ENCODE results near the gene HAPLN1.

HAPLN1 gene

DNA sequence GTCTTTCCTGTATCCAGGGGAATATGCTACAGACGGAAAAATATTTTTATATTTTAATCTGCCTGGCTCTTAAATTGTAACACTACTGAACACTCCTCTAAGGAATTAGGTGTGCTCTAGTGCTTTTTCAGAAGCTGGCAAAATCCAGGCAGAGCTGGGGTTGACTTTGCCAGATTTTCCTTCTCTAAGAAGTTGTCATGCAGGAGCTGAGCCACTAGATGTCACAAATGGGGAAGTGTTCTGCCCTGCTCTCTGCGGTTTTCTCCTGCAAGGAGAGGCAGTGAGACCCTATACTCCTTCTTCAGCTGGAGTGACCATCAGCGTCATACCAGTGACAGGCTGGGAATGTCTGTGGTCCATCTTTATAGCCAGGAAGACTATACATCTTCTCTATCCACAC, 112.5 kb downstream of the HAPLN1 start:
- Histone ChIP-seq H2BK15ac (ENCODE audit: low read depth, poor library complexity, severe bottlenecking) (no peak overlapping the region), H4K8ac (ENCODE audit: low read length) (no peak overlapping the region), H2AFZ (ENCODE audit: low read depth, low read length) (no peak overlapping the region), H3K4ac (ENCODE audit: low read depth in 1 of 2, low read length in 2 of 2) (no peak overlapping the region), H3K27ac (ENCODE audit: low read length, poor library complexity, severe bottlenecking) (no peak overlapping the region), H3K27me3 (ENCODE audit: control insufficient read depth in 1 of 2, insufficient read depth in 1 of 2, low read length in 2 of 2) (no peaks in the 10 kb centered on the region), H4K91ac (ENCODE audit: low read length) (no peak overlapping the region), H3K9ac (ENCODE audit: low read length) (no peak overlapping the region), H3K4me2 (ENCODE audit: low read length, poor library complexity, severe bottlenecking) (no peak overlapping the region), H2BK5ac (ENCODE audit: low read depth, low read length, poor library complexity, severe bottlenecking) (no peak overlapping the region), H3K14ac (ENCODE audit: low read length in 2 of 2) (no peak overlapping the region), H3K36me3 (ENCODE audit: control insufficient read depth in 1 of 2, insufficient read depth in 2 of 2, low read depth in 1 of 2, low read length in 2 of 2) (no peaks in the 10 kb centered on the region), H3K18ac (ENCODE audit: low read depth in 1 of 2, low read length in 2 of 2) (no peak overlapping the region), H3K9me3 (ENCODE audit: control insufficient read depth, low read length) (peaks cover 9% of the 10 kb centered on the region), H3K4me1 (ENCODE audit: control insufficient read depth, insufficient read depth, low read depth, low read length) (no peaks in the 10 kb centered on the region), H2BK120ac (ENCODE audit: low read depth, low read length) (no peak overlapping the region), H3K23ac (ENCODE audit: low read length in 2 of 2) (no peak overlapping the region), H2AK5ac (ENCODE audit: low read length, severe bottlenecking) (no peak overlapping the region), H2BK12ac (ENCODE audit: low read length in 2 of 2) (no peak overlapping the region), H3K4me3 (ENCODE audit: insufficient read depth in 1 of 2, low read depth in 1 of 2, low read length in 2 of 2) (no peak overlapping the region), H3K79me1 (replicated peaks; ENCODE audit: low read length, poor library complexity, severe bottlenecking) (no peaks in the 10 kb centered on the region)
- peak; percentile 75 for DNase-seq
- WGBS, result 0% methylated on average over 1 of the region's 3 CpGs

DNA sequence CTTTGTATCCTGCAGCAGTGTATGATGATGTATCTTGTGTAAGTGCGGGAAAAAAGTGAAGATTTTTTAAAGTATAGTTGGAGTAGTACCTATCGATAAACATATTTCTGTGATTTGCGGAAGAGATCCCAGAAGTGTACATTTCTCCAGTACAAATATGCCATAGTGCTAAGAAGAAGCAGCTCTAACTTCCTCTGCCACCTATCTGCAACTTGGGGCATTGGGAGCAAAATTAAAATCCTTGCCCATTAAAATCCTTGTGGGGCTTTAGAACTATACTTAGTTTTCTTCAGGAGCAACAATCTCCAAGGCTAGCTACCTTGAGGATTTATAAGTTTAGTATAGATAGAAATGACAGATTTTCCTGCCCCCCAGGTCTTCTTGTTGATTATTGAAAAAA, 125.4 kb downstream of the HAPLN1 start:
- Histone ChIP-seq H4K91ac (ENCODE audit: low read length) (no peak overlapping the region), H3K4ac (ENCODE audit: low read depth in 1 of 2, low read length in 2 of 2) (no peak overlapping the region), H3K9me3 (ENCODE audit: control insufficient read depth, low read length) (no peaks in the 10 kb centered on the region), H3K4me3 (ENCODE audit: insufficient read depth in 1 of 2, low read depth in 1 of 2, low read length in 2 of 2) (no peak overlapping the region), H3K79me1 (replicated peaks; ENCODE audit: low read length, poor library complexity, severe bottlenecking) (no peaks in the 10 kb centered on the region), H2AK5ac (ENCODE audit: low read length, severe bottlenecking) (no peak overlapping the region), H3K4me1 (ENCODE audit: control insufficient read depth, insufficient read depth, low read depth, low read length) (no peaks in the 10 kb centered on the region), H3K23ac (ENCODE audit: low read length in 2 of 2) (no peak overlapping the region), H3K27me3 (ENCODE audit: control insufficient read depth in 1 of 2, insufficient read depth in 1 of 2, low read length in 2 of 2) (no peaks in the 10 kb centered on the region), H2BK12ac (ENCODE audit: low read length in 2 of 2) (no peak overlapping the region), H3K14ac (ENCODE audit: low read length in 2 of 2) (no peak overlapping the region), H3K27ac (ENCODE audit: low read length, poor library complexity, severe bottlenecking) (no peak overlapping the region), H2BK120ac (ENCODE audit: low read depth, low read length) (no peak overlapping the region), H2AFZ (ENCODE audit: low read depth, low read length) (no peak overlapping the region), H2BK15ac (ENCODE audit: low read depth, poor library complexity, severe bottlenecking) (no peak overlapping the region), H3K18ac (ENCODE audit: low read depth in 1 of 2, low read length in 2 of 2) (no peak overlapping the region), H3K4me2 (ENCODE audit: low read length, poor library complexity, severe bottlenecking) (no peak overlapping the region), H3K36me3 (ENCODE audit: control insufficient read depth in 1 of 2, insufficient read depth in 2 of 2, low read depth in 1 of 2, low read length in 2 of 2) (no peaks in the 10 kb centered on the region), H2BK5ac (ENCODE audit: low read depth, low read length, poor library complexity, severe bottlenecking) (no peak overlapping the region), H4K8ac (ENCODE audit: low read length) (no peak overlapping the region), H3K9ac (ENCODE audit: low read length) (no peak overlapping the region)
- 100% methylated on average over 1 of the region's 3 CpGs for WGBS
- DNase-seq, result no peak

DNA sequence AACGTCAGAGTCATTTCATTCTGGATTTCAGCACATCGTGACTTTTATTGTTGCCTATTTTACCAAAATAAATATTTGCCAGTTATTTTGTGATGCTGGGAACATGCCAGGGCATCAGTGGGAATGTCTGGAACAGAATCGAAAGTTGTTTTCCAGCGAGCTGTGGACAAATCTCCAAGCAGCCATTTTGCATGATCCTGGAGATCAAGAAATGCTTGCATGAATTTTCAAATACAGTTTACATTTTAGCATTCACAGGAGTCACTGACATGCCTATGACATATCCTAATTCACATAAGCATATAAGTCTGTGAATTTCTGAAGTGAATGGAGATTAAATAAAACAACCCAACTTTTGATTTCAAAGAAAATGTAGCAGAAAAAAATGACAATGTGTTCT, 129.7 kb downstream of the HAPLN1 start:
- H4K8ac ChIP-seq (ENCODE audit: low read length), result no peak overlapping the region
- no peak overlapping the region for H3K23ac ChIP-seq (ENCODE audit: low read length in 2 of 2)
- H3K36me3 ChIP-seq (ENCODE audit: control insufficient read depth in 1 of 2, insufficient read depth in 2 of 2, low read depth in 1 of 2, low read length in 2 of 2), result no peaks in the 10 kb centered on the region
- H2BK120ac ChIP-seq (ENCODE audit: low read depth, low read length), result no peak overlapping the region
- no peak overlapping the region for H2AK5ac ChIP-seq (ENCODE audit: low read length, severe bottlenecking)
- H2AFZ ChIP-seq (ENCODE audit: low read depth, low read length), result no peak overlapping the region
- H2BK5ac ChIP-seq (ENCODE audit: low read depth, low read length, poor library complexity, severe bottlenecking), result no peak overlapping the region
- DNase-seq, result no peak
- H3K9me3 ChIP-seq (ENCODE audit: control insufficient read depth, low read length), result no peaks in the 10 kb centered on the region
- H3K79me1 ChIP-seq (replicated peaks; ENCODE audit: low read length, poor library complexity, severe bottlenecking), result no peaks in the 10 kb centered on the region
- no peak overlapping the region for H3K4me2 ChIP-seq (ENCODE audit: low read length, poor library complexity, severe bottlenecking)
- no peak overlapping the region for H2BK15ac ChIP-seq (ENCODE audit: low read depth, poor library complexity, severe bottlenecking)
- no peak overlapping the region for H4K91ac ChIP-seq (ENCODE audit: low read length)
- no peak overlapping the region for H3K18ac ChIP-seq (ENCODE audit: low read depth in 1 of 2, low read length in 2 of 2)
- no peak overlapping the region for H3K14ac ChIP-seq (ENCODE audit: low read length in 2 of 2)
- H3K4me1 ChIP-seq (ENCODE audit: control insufficient read depth, insufficient read depth, low read depth, low read length), result no peaks in the 10 kb centered on the region
- no peaks in the 10 kb centered on the region for H3K27me3 ChIP-seq (ENCODE audit: control insufficient read depth in 1 of 2, insufficient read depth in 1 of 2, low read length in 2 of 2)
- H2BK12ac ChIP-seq (ENCODE audit: low read length in 2 of 2), result no peak overlapping the region
- 82% methylated on average over 2 of the region's 4 CpGs for WGBS
- H3K9ac ChIP-seq (ENCODE audit: low read length), result no peak overlapping the region
- H3K4me3 ChIP-seq (ENCODE audit: insufficient read depth in 1 of 2, low read depth in 1 of 2, low read length in 2 of 2), result peak overlapping the region in 1 of 2 experiments; percentile 31
- no peak overlapping the region for H3K27ac ChIP-seq (ENCODE audit: low read length, poor library complexity, severe bottlenecking)
- H3K4ac ChIP-seq (ENCODE audit: low read depth in 1 of 2, low read length in 2 of 2), result no peak overlapping the region

DNA sequence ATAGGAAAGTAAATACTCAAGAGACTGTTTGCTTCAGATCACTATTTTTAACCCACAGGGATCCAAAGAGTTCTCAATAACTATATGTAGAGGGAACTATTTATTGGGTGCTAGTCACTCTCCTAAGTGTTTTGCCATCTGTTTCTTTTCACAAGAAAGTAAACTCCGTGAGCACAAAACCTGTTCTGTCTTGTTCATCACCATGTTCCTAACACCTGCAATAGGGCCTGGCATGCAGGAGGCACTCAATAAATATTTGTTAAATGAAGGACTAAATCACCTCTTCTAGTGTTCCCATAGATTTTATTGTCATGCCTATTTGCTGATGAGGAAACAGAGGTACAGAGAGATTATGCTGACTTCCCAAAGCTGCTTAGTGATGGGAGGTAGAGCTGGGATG, 130.9 kb downstream of the HAPLN1 start:
- Histone ChIP-seq H3K4me2 (ENCODE audit: low read length, poor library complexity, severe bottlenecking) (no peak overlapping the region), H3K9me3 (ENCODE audit: control insufficient read depth, low read length) (no peaks in the 10 kb centered on the region), H3K79me1 (replicated peaks; ENCODE audit: low read length, poor library complexity, severe bottlenecking) (no peaks in the 10 kb centered on the region), H3K4ac (ENCODE audit: low read depth in 1 of 2, low read length in 2 of 2) (no peak overlapping the region), H4K91ac (ENCODE audit: low read length) (no peak overlapping the region), H3K4me1 (ENCODE audit: control insufficient read depth, insufficient read depth, low read depth, low read length) (no peaks in the 10 kb centered on the region), H3K4me3 (ENCODE audit: insufficient read depth in 1 of 2, low read depth in 1 of 2, low read length in 2 of 2) (no peak overlapping the region), H3K36me3 (ENCODE audit: control insufficient read depth in 1 of 2, insufficient read depth in 2 of 2, low read depth in 1 of 2, low read length in 2 of 2) (no peaks in the 10 kb centered on the region), H3K23ac (ENCODE audit: low read length in 2 of 2) (no peak overlapping the region), H3K14ac (ENCODE audit: low read length in 2 of 2) (no peak overlapping the region), H2BK12ac (ENCODE audit: low read length in 2 of 2) (no peak overlapping the region), H3K27me3 (ENCODE audit: control insufficient read depth in 1 of 2, insufficient read depth in 1 of 2, low read length in 2 of 2) (no peaks in the 10 kb centered on the region), H3K27ac (ENCODE audit: low read length, poor library complexity, severe bottlenecking) (no peak overlapping the region), H2AK5ac (ENCODE audit: low read length, severe bottlenecking) (no peak overlapping the region), H2BK5ac (ENCODE audit: low read depth, low read length, poor library complexity, severe bottlenecking) (no peak overlapping the region), H4K8ac (ENCODE audit: low read length) (no peak overlapping the region), H3K9ac (ENCODE audit: low read length) (no peak overlapping the region), H3K18ac (ENCODE audit: low read depth in 1 of 2, low read length in 2 of 2) (no peak overlapping the region), H2BK120ac (ENCODE audit: low read depth, low read length) (no peak overlapping the region), H2BK15ac (ENCODE audit: low read depth, poor library complexity, severe bottlenecking) (no peak overlapping the region), H2AFZ (ENCODE audit: low read depth, low read length) (no peak overlapping the region)
- DNase-seq, result no peak
- 60% methylated on average over 1 of the region's 1 CpG for WGBS

Data from mesenchymal stem cell (in vitro differentiated cells and primary cell).